Pancreas (tissue), 10 donors: ENCODE data around the gene CDADC1. TPM values are rescaled to one million over a fixed set of nuclear protein-coding genes. Genes with fewer than 3 reads are reported as not detected.

ENCODE experiments used
- ATAC-seq, 4 donors: fragments of 200-7000 bp; cut with Tn5 transposase; one replicate each; pipeline versions ENCODE4 v1.8.0 to v1.9.1; 2020; ENCODE audit warnings: mild to moderate bottlenecking in 4 of 4, moderate library complexity in 4 of 4
- DNase-seq, 6 donors: peaks; one replicate each; pipeline ENCODE4 v3.0.0-alpha.2; 2020
- FAIRE-seq: peaks from 2 replicates; lab custom pipeline; 2012; peaks lifted over from hg19 to GRCh38; lab: Jason Lieb, UNC
- H3K27ac ChIP-seq, 4 donors: fragments of 200-600 bp; sonication (generic); 1 replicate in 3 of 4; 2 replicates in 1 of 4; pipeline versions ENCODE4 v1.5.0 to v1.8.0; 2020
- H3K27me3 ChIP-seq, 4 donors: fragments of 200-600 bp; one replicate each; pipeline ENCODE4 v1.8.0; 2021
- H3K36me3 ChIP-seq, 3 donors: fragments of 200-600 bp; sonication (generic) in 1 of 3; one replicate each; pipeline versions ENCODE4 v1.5.0 to v1.8.0; 2020 to 2021
- H3K4me1 ChIP-seq, 3 donors: fragments of 200-600 bp; one replicate each; pipeline ENCODE4 v1.8.0; 2021
- H3K4me3 ChIP-seq, 4 donors: fragments of 200-600 bp; sonication (generic) in 2 of 4; one replicate each; pipeline versions ENCODE4 v1.5.0 to v1.8.0; 2020 to 2021
- H3K9me3 ChIP-seq, 4 donors: fragments of 200-600 bp; one replicate each; pipeline ENCODE4 v1.8.0; 2021
- CTCF ChIP-seq, 4 donors: fragments of 200-600 bp; sonication (generic) in 3 of 4; IDR thresholded peaks; one replicate each; pipeline versions ENCODE4 v1.5.0 to v1.8.0; 2021; ENCODE audit warnings: antibody characterized with exemption in 4 of 4
- WGBS, 2 donors: extraction: QIAGEN DNeasy Blood & Tissue Kit; methylation state at CpG; one replicate each; pipeline ENCODE4 v1.1.7; 2013; 5-methylcytosine and 5-hydroxymethylcytosine counted together
- intact Hi-C, 3 donors: fragments of 100-400 bp; cut with DNase I; formaldehyde crosslinking; loops; one replicate each; pipeline versions ENCODE4 v1.11.1 to v1.14.2; 2022
- polyA plus RNA-seq, 2 donors: library from polyadenylated mRNA; stranded (reverse); fragments of 200-250 nt; gene quantifications; one replicate each; pipeline ENCODE4 v1.2.3, GENCODE V29; 2013
- total RNA-seq, 6 donors: library from RNA; stranded (reverse); fragmentation: NEBNext Ultra II Directional in 4 of 6; extraction: Animal tissue kit (Norgen Biotek cat#: 25700) in 4 of 6; gene quantifications; one replicate each; pipeline versions ENCODE4 v1.2.1 to v1.2.4, GENCODE V29; 2021 to 2023
- donor health status: healthy with polysubstance abuse.
- donor health status: DM: no; HTN: no; CAD: no; lungs with moderate emphysema.
- donor health status: DM: no; HTN: no; CAD: no.
- donor health status: control.
- donor health status: control.
- donor health status: Bipolar disorder and iron deficiency.
- donor health status: DM: yes; HTN: yes; CAD: no.
- donor health status: DM: no; HTN: no; CAD: no.
- donor health status: DM: no; HTN: no; CAD: no.
- donor health status: DM: yes; HTN: yes; CAD: no.

Gene CDADC1
- total and polyA plus RNA-seq, 8 donors = 2.5 to 4.4 (median 3.5) TPM

DNA sequence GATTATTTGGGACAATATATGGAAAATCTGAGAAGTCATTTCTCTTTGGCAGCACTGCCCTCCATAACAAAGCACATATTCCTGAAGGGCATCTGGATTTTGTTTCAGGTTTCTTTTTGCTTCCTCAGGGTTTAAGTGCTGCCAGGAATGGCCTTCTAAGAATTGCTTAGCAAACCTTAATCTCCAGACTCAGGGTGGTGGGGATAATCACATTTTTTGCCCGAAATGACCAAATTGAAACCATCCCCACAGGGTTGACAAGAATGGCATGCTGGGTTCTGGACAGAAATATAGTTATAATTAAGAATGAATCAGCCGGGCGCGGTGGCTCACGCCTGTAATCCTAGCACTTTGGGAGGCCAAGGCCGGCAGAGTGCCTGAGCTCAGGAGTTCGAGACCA, 6.4 kb upstream of the CDADC1 start:
- no peak for ATAC-seq

GRCh38 chr13:49245101-49245500, 2.6 kb upstream of the CDADC1 start:
- ATAC-seq (no peak), DNase-seq (no peak), FAIRE-seq (no peak)
- no peak overlapping the region for H3K27ac ChIP-seq
- H3K36me3 ChIP-seq = no peaks in the 10 kb centered on the region
- H3K4me1 ChIP-seq = peaks cover 4 to 9% (median 7%) of the 10 kb centered on the region in 3 donors
- no peak overlapping the region for H3K4me3 ChIP-seq
- TF ChIP-seq CTCF (IDR thresholded peaks at IDR 0.05) = no peak
- no peaks in the 10 kb centered on the region for H3K27me3 ChIP-seq
- H3K9me3 ChIP-seq = no peaks in the 10 kb centered on the region
- intact Hi-C loops = no loop called here

More for the DNA sequence above, 6.4 kb upstream of the CDADC1 start:
- no peaks in the 10 kb centered on the region for H3K36me3 ChIP-seq
- H3K4me1 ChIP-seq = no peaks in the 10 kb centered on the region
- intact Hi-C loops = no loop called here
- H3K4me3 ChIP-seq = no peak overlapping the region
- H3K9me3 ChIP-seq = no peaks in the 10 kb centered on the region
- no peak for FAIRE-seq
- TF ChIP-seq CTCF (IDR thresholded peaks at IDR 0.05) = no peak
- DNase-seq = no peak
- 89 to 93% methylated on average over 7 of the region's 7 CpGs for WGBS, 2 donors
- H3K27ac ChIP-seq = no peak overlapping the region
- H3K27me3 ChIP-seq = no peaks in the 10 kb centered on the region

GRCh38 chr13:49246850-49247642, 679 bp upstream of the CDADC1 start:
- no peak for TF ChIP-seq CTCF (IDR thresholded peaks at IDR 0.05)
- H3K27me3 ChIP-seq = no peaks in the 10 kb centered on the region
- DNase-seq (peak in 1 of 6 donors; percentile 27), FAIRE-seq (no peak), ATAC-seq (peak in 2 of 4 donors; percentile 50 to 65)
- H3K36me3 ChIP-seq = no peaks in the 10 kb centered on the region
- intact Hi-C loops = no loop called here
- 23 to 24% methylated on average over 4 of the region's 4 CpGs for WGBS, 2 donors
- H3K27ac ChIP-seq = peak overlapping the region; percentile 51 to 90 (median 86)
- peak overlapping the region; percentile 75 to 91 (median 81) for H3K4me3 ChIP-seq
- no peaks in the 10 kb centered on the region for H3K9me3 ChIP-seq
- peaks cover 4 to 9% (median 7%) of the 10 kb centered on the region in 3 donors for H3K4me1 ChIP-seq

GRCh38 chr13:49248622-49249002, 887 bp downstream of the CDADC1 start:
- WGBS, 2 donors = 1 to 3% methylated on average over 6 of the region's 6 CpGs
- FAIRE-seq (no peak), ATAC-seq (peak; percentile 21 to 29 (median 24))

More at GRCh38 chr13:49248622-49249002, 887 bp downstream of the CDADC1 start:
- Histone ChIP-seq H3K27ac (peak overlapping the region; percentile 51 to 90 (median 86)), H3K4me3 (peak overlapping the region in 3 of 4 donors; percentile 75 to 91 (median 80)), H3K36me3 (no peaks in the 10 kb centered on the region), H3K9me3 (no peaks in the 10 kb centered on the region), H3K27me3 (no peaks in the 10 kb centered on the region), H3K4me1 (peaks cover 4 to 9% (median 7%) of the 10 kb centered on the region in 3 donors)
- no peak for TF ChIP-seq CTCF (IDR thresholded peaks at IDR 0.05)
- DNase-seq = no peak
- intact Hi-C loops = no loop called here
